Hippocampal formation (tissue), 2 donors: Measurements from ENCODE around the gene SCG2.

Source experiments
- DNase-seq, 2 donors: peaks; one replicate each; lab custom pipeline; 2025; lab: John Stamatoyannopoulos, UW

SCG2 gene

DNA sequence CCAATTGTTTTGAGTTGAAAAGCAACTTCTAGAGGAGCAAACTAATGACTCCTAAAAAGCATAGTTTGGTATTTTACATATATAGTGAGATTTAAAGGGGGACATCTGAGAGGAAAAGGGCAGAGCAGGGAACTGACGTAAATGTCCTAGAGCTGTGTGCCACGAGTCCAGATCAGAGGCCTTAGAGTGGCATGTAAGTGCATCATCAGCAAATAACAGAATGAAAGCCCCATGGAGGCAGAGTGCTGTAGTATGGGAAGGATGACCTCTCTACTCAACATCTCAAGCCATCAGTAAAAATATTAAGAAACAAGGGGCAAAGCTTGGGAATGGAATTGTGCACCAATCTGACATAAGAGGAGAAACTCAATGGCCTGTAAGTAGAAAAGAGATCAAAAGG lies 31.4 kb downstream of the SCG2 start:
- no peak for DNase-seq

- no peak for DNase-seq
These were observed 35.8 kb downstream of the SCG2 start for GRCh38 chr2:223566396-223566795.

- no peak for DNase-seq
These were observed 38.7 kb downstream of the SCG2 start for GRCh38 chr2:223563462-223563861.

DNA sequence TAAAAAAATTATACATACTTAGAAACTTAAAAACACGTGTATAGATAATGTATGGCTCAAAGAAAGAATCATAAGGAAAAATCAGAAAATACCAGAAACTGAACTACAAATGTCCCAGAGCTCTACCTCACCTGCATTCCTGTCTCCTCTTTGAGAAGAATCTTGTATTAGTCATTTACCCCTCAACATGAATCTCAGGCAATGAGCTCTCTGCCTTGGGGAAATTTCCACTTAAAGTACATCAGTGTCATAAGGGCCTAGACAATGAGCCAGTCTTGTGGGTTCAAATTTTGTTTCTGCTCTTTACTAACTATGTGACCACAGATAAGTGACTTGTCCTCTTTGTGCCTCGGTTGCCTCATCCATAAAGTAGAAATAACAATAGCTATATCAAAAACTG lies 40.1 kb downstream of the SCG2 start:
- DNase-seq, result no peak

DNA sequence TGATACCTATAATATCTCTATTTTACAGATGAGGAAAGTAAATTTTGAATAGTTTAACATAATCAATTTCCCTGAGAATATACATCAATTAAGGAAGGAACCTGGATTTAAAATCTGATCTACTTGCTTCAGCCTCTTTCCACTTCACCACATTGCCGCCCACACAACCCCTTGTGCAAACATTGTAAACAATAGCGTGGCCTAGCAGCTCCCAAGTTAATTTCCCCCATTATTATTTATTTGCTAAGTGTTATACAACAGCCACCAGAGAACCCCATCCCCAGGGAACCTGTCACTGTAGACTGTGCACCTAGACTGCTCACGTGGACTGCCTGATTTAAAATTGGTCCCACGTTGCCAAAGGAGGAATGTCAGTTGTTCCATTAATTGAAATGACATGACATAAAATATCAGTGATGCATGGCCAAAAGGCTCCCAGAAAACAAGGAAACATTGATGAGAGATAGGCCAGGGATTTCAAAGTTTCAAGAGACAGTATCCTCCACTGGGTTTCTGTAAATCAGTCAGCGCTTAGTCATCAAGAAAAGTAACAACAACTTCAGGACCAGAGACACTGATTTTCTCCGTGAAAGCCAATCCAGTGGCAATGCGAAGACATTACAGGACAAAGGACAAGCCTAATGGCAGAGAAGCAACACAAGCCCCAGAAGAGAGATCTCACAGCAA lies 41.3 kb downstream of the SCG2 start:
- no peak for DNase-seq

GRCh38 chr2:223558970-223559369 lies 43.2 kb downstream of the SCG2 start:
- DNase-seq, result no peak

GRCh38 chr2:223554923-223555322 lies 47.2 kb downstream of the SCG2 start:
- no peak for DNase-seq

- no peak for DNase-seq
These were observed 52.9 kb downstream of the SCG2 start for GRCh38 chr2:223549215-223549614.

DNA sequence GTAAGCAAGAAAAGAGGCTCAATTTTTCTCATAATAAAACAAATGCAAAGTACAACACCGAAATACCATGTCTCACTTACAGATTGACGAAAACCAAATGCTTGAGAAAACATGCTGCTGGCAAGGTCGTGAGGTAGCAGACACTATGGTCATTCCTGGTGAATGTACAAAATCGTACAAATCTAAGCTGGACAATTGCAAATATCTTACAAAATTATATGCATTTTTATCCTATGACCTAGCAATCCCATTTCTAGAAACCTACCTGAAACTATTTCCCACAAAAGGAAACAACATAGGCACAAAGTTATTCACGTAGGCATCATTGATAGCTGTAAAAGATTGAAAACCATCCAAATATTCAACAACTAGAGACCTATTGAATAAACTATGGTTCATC lies 54.0 kb downstream of the SCG2 start:
- no peak for DNase-seq
